Measurements from ENCODE around the gene ABCC4. TPM values are rescaled to one million over a fixed set of nuclear protein-coding genes. Genes with fewer than 3 reads are reported as not detected.

The ABCC4 gene
- total RNA-seq, 2 donors from 2014 or later = 119 to 144 TPM

DNA sequence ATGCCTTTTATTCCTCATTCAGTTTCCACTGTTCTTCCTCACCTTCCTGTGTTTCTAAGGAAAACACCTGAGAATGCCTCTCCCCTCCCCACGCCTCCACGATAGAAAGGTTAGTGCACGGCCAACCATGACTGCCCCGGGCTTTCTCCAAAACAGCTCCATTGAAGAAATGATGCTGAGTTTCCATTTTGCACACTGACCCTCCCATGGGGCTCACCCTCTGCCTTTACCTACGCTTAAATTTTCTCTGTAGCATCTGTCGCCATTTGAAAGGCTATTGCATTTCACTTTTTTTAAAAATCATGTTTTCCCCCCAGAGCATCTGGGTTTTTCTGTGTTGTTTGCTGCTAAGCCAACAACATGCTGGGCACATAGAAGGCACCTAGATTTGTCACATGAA, 48.2 kb downstream of the ABCC4 start:
- H3K36me3 Mint-ChIP-seq (ENCODE audit: low read depth) = peaks cover 41% of the 10 kb centered on the region
- H3K27ac ChIP-seq (ENCODE audit: low read depth, low read length) = no peak overlapping the region
- no peak for DNase-seq
- H3K9ac ChIP-seq (ENCODE audit: extremely low read depth, low read length, poor library complexity, severe bottlenecking) = no peak overlapping the region
- H3K4me3 Mint-ChIP-seq = no peak overlapping the region
- peaks cover 8% of the 10 kb centered on the region for H3K36me3 ChIP-seq (ENCODE audit: control insufficient read depth, insufficient read depth, low read length)
- no peaks in the 10 kb centered on the region for H3K27me3 Mint-ChIP-seq (ENCODE audit: insufficient read depth)
- WGBS, 2 experiments (ENCODE audit: insufficient coverage in 1 of 2, insufficient read length in 1 of 2) = 91 to 95% methylated on average over 6 of the region's 6 CpGs
- H3K9me3 Mint-ChIP-seq = no peaks in the 10 kb centered on the region
- no peak overlapping the region for H3K4me3 ChIP-seq (ENCODE audit: low read length)
- H3K4me1 Mint-ChIP-seq = peaks cover 17% of the 10 kb centered on the region
- H3K9me3 ChIP-seq (ENCODE audit: control insufficient read depth, low read length) = no peaks in the 10 kb centered on the region
- peaks cover 19% of the 10 kb centered on the region for H3K4me1 ChIP-seq (ENCODE audit: control insufficient read depth, insufficient read depth, low read length)
- H3K27ac Mint-ChIP-seq = no peak overlapping the region
- H3K27me3 ChIP-seq (ENCODE audit: control insufficient read depth, insufficient read depth, low read length, poor library complexity, severe bottlenecking) = no peaks in the 10 kb centered on the region
- TF ChIP-seq, protein P1, sequence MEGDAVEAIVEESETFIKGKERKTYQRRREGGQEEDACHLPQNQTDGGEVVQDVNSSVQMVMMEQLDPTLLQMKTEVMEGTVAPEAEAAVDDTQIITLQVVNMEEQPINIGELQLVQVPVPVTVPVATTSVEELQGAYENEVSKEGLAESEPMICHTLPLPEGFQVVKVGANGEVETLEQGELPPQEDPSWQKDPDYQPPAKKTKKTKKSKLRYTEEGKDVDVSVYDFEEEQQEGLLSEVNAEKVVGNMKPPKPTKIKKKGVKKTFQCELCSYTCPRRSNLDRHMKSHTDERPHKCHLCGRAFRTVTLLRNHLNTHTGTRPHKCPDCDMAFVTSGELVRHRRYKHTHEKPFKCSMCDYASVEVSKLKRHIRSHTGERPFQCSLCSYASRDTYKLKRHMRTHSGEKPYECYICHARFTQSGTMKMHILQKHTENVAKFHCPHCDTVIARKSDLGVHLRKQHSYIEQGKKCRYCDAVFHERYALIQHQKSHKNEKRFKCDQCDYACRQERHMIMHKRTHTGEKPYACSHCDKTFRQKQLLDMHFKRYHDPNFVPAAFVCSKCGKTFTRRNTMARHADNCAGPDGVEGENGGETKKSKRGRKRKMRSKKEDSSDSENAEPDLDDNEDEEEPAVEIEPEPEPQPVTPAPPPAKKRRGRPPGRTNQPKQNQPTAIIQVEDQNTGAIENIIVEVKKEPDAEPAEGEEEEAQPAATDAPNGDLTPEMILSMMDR (conservative IDR thresholded peaks at IDR 0.05) = no peak

DNA sequence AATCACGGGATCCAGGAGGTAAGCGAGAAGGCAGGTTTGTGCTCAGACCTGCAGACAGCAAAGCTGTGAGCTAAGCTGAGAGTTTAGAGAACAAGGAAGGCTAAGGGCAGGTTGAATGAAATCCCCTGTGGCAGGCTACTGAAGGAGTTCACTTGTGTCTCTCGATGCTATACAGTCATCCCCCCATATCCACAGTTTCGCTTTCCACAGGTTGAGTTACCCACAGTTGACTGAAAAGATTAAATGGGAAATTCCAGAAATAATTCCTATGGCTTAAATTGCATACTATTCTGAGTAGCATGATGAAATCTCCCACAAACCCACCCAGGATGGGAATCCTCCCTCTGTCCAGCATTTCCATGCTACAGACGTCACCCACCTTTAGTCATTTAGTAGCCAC, 49.6 kb downstream of the ABCC4 start:
- Histone ChIP-seq H3K9ac (ENCODE audit: extremely low read depth, low read length, poor library complexity, severe bottlenecking) (no peak overlapping the region), H3K36me3 (ENCODE audit: control insufficient read depth, insufficient read depth, low read length) (peaks cover 14% of the 10 kb centered on the region), H3K9me3 (ENCODE audit: control insufficient read depth, low read length) (no peaks in the 10 kb centered on the region), H3K27ac (ENCODE audit: low read depth, low read length) (no peak overlapping the region), H3K27me3 (ENCODE audit: control insufficient read depth, insufficient read depth, low read length, poor library complexity, severe bottlenecking) (no peaks in the 10 kb centered on the region), H3K4me1 (ENCODE audit: control insufficient read depth, insufficient read depth, low read length) (peaks cover 19% of the 10 kb centered on the region), H3K4me3 (ENCODE audit: low read length) (no peak overlapping the region)
- Mint-ChIP-seq H3K27me3 (ENCODE audit: insufficient read depth) (no peaks in the 10 kb centered on the region), H3K27ac (no peak overlapping the region), H3K4me3 (no peak overlapping the region), H3K9me3 (no peaks in the 10 kb centered on the region), H3K36me3 (ENCODE audit: low read depth) (peaks cover 41% of the 10 kb centered on the region), H3K4me1 (peaks cover 17% of the 10 kb centered on the region)
- TF ChIP-seq, protein P1 (conservative IDR thresholded peaks at IDR 0.05) = no peak
- no peak for DNase-seq
- WGBS, 2 experiments (ENCODE audit: insufficient coverage in 1 of 2, insufficient read length in 1 of 2) = 91 to 94% methylated on average over 3 to 5 of the region's 5 CpGs

DNA sequence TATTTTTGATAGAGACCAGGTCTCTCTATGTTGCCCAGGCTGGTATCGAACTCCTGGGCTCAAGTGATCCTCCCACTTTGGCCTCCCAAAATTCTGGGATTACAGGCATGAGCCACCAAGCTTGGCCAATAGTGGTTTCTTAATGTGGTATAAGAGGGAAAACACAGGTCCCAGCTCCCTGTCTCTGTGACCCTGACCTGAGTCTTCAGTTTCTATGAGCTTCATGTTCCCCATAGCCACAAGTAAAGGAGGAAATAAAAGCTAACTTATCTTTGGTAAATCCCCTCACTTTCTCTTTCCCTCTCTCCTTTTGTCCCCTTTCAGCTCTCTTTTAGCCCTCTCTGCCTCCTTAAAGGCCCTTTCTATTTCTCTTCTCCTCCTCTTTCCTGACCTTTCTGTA, 50.3 kb downstream of the ABCC4 start:
- Mint-ChIP-seq H3K4me3 (no peak overlapping the region), H3K4me1 (peaks cover 15% of the 10 kb centered on the region), H3K27me3 (ENCODE audit: insufficient read depth) (no peaks in the 10 kb centered on the region), H3K9me3 (no peaks in the 10 kb centered on the region), H3K36me3 (ENCODE audit: low read depth) (peaks cover 48% of the 10 kb centered on the region), H3K27ac (no peak overlapping the region)
- no peak overlapping the region for H3K4me3 ChIP-seq (ENCODE audit: low read length)
- no peaks in the 10 kb centered on the region for H3K9me3 ChIP-seq (ENCODE audit: control insufficient read depth, low read length)
- H3K36me3 ChIP-seq (ENCODE audit: control insufficient read depth, insufficient read depth, low read length) = peaks cover 20% of the 10 kb centered on the region
- TF ChIP-seq, protein P1 (conservative IDR thresholded peaks at IDR 0.05) = no peak
- no peak overlapping the region for H3K9ac ChIP-seq (ENCODE audit: extremely low read depth, low read length, poor library complexity, severe bottlenecking)
- no peak for DNase-seq
- 92 to 100% methylated on average over 1 of the region's 1 CpG for WGBS, 2 experiments (ENCODE audit: insufficient coverage in 1 of 2, insufficient read length in 1 of 2)
- H3K27ac ChIP-seq (ENCODE audit: low read depth, low read length) = no peak overlapping the region
- peaks cover 16% of the 10 kb centered on the region for H3K4me1 ChIP-seq (ENCODE audit: control insufficient read depth, insufficient read depth, low read length)
- H3K27me3 ChIP-seq (ENCODE audit: control insufficient read depth, insufficient read depth, low read length, poor library complexity, severe bottlenecking) = no peaks in the 10 kb centered on the region
